ENCODE results near the gene PABPN1L. TPM values are rescaled to one million over a fixed set of nuclear protein-coding genes. Genes with fewer than 3 reads are reported as not detected.

Gene PABPN1L
- polyA plus RNA-seq, 2 of the 4 experiments (the other 2 are of a cell fraction): not detected

DNA sequence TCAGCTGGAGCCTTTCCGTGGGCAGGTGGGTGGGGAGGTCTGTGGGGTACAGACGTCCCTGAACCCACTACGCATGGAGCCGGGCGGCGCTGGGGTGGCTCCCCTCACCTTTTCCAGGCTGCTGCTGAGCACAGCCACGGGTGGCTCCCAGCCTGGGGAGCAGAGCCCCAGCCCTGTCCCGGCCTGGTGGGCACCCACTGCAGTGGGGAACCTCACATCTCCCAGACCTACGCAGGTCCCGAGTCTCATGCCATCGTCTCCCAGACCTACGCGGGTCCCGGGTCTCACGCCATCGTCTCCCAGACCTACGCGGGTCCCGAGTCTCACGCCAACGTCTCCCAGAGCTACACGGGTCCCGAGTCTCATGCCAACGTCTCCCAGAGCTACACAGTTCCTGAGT, 37.7 kb downstream of the PABPN1L start:
- FAIRE-seq (no peak), DNase-seq (ENCODE audit: low read depth in 1 of 2, low spot score in 1 of 2) (no peak), ATAC-seq (no peak)
- H3K4me3 ChIP-seq: no peak overlapping the region
- H3K9me3 ChIP-seq: no peaks in the 10 kb centered on the region
- ChIA-PET POLR2A (no interaction called here), CTCF (interaction anchor here (1.3 to 3.9 kb wide), 3 partner anchors 12 to 92 kb away, joined by 3 to 27 read pairs (median 5); no protein-coding TSS in a partner anchor)
- TF ChIP-seq CHD4 (IDR thresholded peaks at IDR 0.05; ENCODE audit: borderline replicate concordance): no peak
- TF ChIP-seq TP53 (CRISPR knock-in tag; IDR thresholded peaks at IDR 0.05): no peak
- no peak for TF ChIP-seq HOXA7 (CRISPR knock-in tag; IDR thresholded peaks at IDR 0.05)
- no peak for TF ChIP-seq MAFK (IDR thresholded peaks at IDR 0.05; ENCODE audit: partially characterized antibody)
- no peak for TF ChIP-seq KDM5A (IDR thresholded peaks at IDR 0.05)
- TF ChIP-seq, protein P1, sequence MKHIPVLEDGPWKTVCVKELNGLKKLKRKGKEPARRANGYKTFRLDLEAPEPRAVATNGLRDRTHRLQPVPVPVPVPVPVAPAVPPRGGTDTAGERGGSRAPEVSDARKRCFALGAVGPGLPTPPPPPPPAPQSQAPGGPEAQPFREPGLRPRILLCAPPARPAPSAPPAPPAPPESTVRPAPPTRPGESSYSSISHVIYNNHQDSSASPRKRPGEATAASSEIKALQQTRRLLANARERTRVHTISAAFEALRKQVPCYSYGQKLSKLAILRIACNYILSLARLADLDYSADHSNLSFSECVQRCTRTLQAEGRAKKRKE (CRISPR knock-in tag; IDR thresholded peaks at IDR 0.05; ENCODE audit: low read depth): no peak
- no peak for TF ChIP-seq RCOR1 (IDR thresholded peaks at IDR 0.05; ENCODE audit: low read depth, low read length)
- no peak for TF ChIP-seq SREBF2 (IDR thresholded peaks at IDR 0.05)
- no peak overlapping the region for H3K4me2 ChIP-seq
- H3K4me1 ChIP-seq: no peaks in the 10 kb centered on the region
- no peak overlapping the region for H3K27ac ChIP-seq
- 85% methylated on average over 24 of the region's 24 CpGs for WGBS (ENCODE audit: missing lambda C conversion rate)

DNA sequence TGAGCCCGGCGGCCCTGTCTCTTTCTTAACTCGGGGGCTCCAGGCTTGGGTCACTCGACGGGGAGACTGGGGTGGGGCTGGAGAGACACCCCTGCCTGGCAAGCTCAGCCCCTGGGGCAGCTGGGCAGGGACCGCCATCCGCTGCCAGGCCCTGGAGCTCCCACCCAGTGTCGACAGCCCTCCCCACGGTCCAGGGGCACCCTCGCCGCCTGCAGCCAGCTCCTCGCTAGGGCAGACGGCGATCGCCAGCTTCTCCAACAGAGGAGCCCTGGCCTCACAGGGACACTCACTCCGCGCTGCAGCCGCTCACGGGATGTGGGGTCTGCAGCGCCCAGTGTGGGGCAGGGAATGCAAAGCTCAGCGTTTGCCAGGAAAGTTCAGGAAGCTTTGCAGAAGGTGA, 38.7 kb downstream of the PABPN1L start:
- ChIA-PET POLR2A (no interaction called here), CTCF (interaction anchor here (0.8 to 3.9 kb wide), 5 partner anchors 11 to 91 kb away, joined by 3 to 27 read pairs (median 5); no protein-coding TSS in a partner anchor)
- Histone ChIP-seq H3K27ac (no peak overlapping the region), H3K9me3 (no peaks in the 10 kb centered on the region), H3K4me3 (no peak overlapping the region), H3K4me1 (no peaks in the 10 kb centered on the region), H3K4me2 (no peak overlapping the region)
- no peak for TF ChIP-seq CHD4 (IDR thresholded peaks at IDR 0.05; ENCODE audit: borderline replicate concordance)
- no peak for TF ChIP-seq PHF8 (IDR thresholded peaks at IDR 0.05; ENCODE audit: borderline replicate concordance, low read depth)
- TF ChIP-seq HEYL (CRISPR knock-in tag; IDR thresholded peaks at IDR 0.05): no peak
- TF ChIP-seq HOXB5 (CRISPR knock-in tag; IDR thresholded peaks at IDR 0.05): no peak
- TF ChIP-seq EHMT2 (IDR thresholded peaks at IDR 0.05; ENCODE audit: low read depth): no peak
- TF ChIP-seq, protein P2, sequence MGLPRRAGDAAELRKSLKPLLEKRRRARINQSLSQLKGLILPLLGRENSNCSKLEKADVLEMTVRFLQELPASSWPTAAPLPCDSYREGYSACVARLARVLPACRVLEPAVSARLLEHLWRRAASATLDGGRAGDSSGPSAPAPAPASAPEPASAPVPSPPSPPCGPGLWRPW (IDR thresholded peaks at IDR 0.05): no peak
- TF ChIP-seq, protein P3, sequence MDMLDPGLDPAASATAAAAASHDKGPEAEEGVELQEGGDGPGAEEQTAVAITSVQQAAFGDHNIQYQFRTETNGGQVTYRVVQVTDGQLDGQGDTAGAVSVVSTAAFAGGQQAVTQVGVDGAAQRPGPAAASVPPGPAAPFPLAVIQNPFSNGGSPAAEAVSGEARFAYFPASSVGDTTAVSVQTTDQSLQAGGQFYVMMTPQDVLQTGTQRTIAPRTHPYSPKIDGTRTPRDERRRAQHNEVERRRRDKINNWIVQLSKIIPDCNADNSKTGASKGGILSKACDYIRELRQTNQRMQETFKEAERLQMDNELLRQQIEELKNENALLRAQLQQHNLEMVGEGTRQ (IDR thresholded peaks at IDR 0.05): no peak
- no peak for TF ChIP-seq FOSL2 (IDR thresholded peaks at IDR 0.05)
- no peak for TF ChIP-seq FOSL2 (CRISPR knock-in tag; IDR thresholded peaks at IDR 0.05)
- TF ChIP-seq, protein P4, sequence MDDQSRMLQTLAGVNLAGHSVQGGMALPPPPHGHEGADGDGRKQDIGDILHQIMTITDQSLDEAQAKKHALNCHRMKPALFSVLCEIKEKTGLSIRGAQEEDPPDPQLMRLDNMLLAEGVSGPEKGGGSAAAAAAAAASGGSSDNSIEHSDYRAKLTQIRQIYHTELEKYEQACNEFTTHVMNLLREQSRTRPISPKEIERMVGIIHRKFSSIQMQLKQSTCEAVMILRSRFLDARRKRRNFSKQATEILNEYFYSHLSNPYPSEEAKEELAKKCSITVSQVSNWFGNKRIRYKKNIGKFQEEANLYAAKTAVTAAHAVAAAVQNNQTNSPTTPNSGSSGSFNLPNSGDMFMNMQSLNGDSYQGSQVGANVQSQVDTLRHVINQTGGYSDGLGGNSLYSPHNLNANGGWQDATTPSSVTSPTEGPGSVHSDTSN (IDR thresholded peaks at IDR 0.05): no peak
- TF ChIP-seq SMC3 (IDR thresholded peaks at IDR 0.05): no peak
- no peak for TF ChIP-seq NPAS2 (CRISPR knock-in tag; IDR thresholded peaks at IDR 0.05; ENCODE audit: borderline replicate concordance)
- FAIRE-seq (no peak), ATAC-seq (no peak), DNase-seq (ENCODE audit: low read depth in 1 of 2, low spot score in 1 of 2) (no peak)
- 93% methylated on average over 21 of the region's 21 CpGs for WGBS (ENCODE audit: missing lambda C conversion rate)

DNA sequence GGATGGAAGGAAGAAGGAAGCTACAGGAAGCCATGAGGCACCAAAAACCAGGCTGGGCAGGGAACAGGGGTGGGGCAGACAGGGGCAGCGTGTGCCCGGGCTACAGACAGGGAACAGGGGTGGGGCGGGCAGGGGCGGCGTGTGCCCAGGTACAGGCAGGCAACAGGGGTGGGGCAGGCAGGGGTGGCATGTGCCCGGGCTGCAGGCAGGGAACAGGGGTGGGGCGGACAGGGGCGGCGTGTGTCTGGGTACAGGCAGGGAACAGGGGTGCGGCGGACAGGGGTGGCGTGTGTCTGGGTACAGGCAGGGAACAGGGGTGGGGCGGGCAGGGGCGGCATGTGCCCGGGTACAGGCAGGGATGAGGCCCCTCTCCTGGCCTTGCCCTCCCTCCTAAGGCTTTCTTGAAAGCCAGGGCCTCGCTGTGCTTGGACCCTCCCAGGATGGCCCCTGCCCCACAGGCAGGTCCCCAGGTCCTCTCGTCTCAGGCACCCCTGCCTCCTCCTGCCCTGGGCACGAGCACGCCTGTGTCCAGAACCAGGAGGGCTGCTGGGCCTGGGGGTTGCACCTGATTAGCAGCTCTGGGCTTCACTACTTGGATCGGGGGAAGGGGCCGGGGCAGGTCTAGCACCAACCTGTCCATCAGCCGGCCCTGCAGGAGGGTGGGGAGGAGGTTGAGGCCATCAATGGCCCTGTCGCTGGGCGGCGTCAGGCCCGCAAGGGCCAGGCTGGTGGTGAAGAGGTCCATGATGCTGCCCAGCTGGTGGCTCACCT, 40.2 kb downstream of the PABPN1L start:
- Histone ChIP-seq H3K27ac (no peak overlapping the region), H3K4me2 (no peak overlapping the region), H3K9me3 (no peaks in the 10 kb centered on the region), H3K4me1 (no peaks in the 10 kb centered on the region), H3K4me3 (no peak overlapping the region)
- ChIA-PET CTCF (interaction anchor here (0.8 to 3.9 kb wide), 5 partner anchors 10 to 39 kb away, joined by 3 to 27 read pairs (median 4); partner anchors contain the start of genes GALNS and TRAPPC2L), POLR2A (no interaction called here)
- FAIRE-seq (no peak), DNase-seq (ENCODE audit: low read depth in 1 of 2, low spot score in 1 of 2) (no peak), ATAC-seq (no peak; a peak in 1 of 6 replicates)
- WGBS (ENCODE audit: missing lambda C conversion rate): 87% methylated on average over 15 of the region's 26 CpGs
- no peak for TF ChIP-seq TP53 (CRISPR knock-in tag; IDR thresholded peaks at IDR 0.05)
- TF ChIP-seq, protein P3 (IDR thresholded peaks at IDR 0.05): no peak
- TF ChIP-seq, protein P2 (IDR thresholded peaks at IDR 0.05): no peak
- TF ChIP-seq MAZ (IDR thresholded peaks at IDR 0.05; ENCODE audit: borderline replicate concordance, low read depth, low read length): no peak
- no peak for TF ChIP-seq NR3C1 (IDR thresholded peaks at IDR 0.05)
- TF ChIP-seq, protein P5, sequence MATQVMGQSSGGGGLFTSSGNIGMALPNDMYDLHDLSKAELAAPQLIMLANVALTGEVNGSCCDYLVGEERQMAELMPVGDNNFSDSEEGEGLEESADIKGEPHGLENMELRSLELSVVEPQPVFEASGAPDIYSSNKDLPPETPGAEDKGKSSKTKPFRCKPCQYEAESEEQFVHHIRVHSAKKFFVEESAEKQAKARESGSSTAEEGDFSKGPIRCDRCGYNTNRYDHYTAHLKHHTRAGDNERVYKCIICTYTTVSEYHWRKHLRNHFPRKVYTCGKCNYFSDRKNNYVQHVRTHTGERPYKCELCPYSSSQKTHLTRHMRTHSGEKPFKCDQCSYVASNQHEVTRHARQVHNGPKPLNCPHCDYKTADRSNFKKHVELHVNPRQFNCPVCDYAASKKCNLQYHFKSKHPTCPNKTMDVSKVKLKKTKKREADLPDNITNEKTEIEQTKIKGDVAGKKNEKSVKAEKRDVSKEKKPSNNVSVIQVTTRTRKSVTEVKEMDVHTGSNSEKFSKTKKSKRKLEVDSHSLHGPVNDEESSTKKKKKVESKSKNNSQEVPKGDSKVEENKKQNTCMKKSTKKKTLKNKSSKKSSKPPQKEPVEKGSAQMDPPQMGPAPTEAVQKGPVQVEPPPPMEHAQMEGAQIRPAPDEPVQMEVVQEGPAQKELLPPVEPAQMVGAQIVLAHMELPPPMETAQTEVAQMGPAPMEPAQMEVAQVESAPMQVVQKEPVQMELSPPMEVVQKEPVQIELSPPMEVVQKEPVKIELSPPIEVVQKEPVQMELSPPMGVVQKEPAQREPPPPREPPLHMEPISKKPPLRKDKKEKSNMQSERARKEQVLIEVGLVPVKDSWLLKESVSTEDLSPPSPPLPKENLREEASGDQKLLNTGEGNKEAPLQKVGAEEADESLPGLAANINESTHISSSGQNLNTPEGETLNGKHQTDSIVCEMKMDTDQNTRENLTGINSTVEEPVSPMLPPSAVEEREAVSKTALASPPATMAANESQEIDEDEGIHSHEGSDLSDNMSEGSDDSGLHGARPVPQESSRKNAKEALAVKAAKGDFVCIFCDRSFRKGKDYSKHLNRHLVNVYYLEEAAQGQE (IDR thresholded peaks at IDR 0.05): no peak
- TF ChIP-seq, protein P6, sequence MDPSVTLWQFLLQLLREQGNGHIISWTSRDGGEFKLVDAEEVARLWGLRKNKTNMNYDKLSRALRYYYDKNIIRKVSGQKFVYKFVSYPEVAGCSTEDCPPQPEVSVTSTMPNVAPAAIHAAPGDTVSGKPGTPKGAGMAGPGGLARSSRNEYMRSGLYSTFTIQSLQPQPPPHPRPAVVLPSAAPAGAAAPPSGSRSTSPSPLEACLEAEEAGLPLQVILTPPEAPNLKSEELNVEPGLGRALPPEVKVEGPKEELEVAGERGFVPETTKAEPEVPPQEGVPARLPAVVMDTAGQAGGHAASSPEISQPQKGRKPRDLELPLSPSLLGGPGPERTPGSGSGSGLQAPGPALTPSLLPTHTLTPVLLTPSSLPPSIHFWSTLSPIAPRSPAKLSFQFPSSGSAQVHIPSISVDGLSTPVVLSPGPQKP (IDR thresholded peaks at IDR 0.05; ENCODE audit: low read depth, low read length): no peak
- no peak for TF ChIP-seq SMC3 (IDR thresholded peaks at IDR 0.05)
